ENCODE measurements around the gene EPHB1. TPM values are rescaled to one million over a fixed set of nuclear protein-coding genes. Genes with fewer than 3 reads are reported as not detected.

Gene EPHB1
- total and polyA plus RNA-seq, 12 donors: 0.07 to 3.4 (median 1.6) TPM

- 68 to 71% methylated on average over 2 of the region's 2 CpGs for WGBS, 2 donors
- Histone ChIP-seq H3K27ac (no peak overlapping the region), H3K36me3 (no peaks in the 10 kb centered on the region), H3K27me3 (no peaks in the 10 kb centered on the region), H3K4me3 (no peak overlapping the region), H3K4me1 (no peaks in the 10 kb centered on the region), H3K9me3 (no peaks in the 10 kb centered on the region)
- intact Hi-C loops (cut with DNase I): no loop called here
- DNase-seq: no peak
- ATAC-seq: no peak
- TF ChIP-seq CTCF (IDR thresholded peaks at IDR 0.05): no peak
These were observed 193.6 kb downstream of the EPHB1 start for GRCh38 chr3:134988666-134989065.

DNA sequence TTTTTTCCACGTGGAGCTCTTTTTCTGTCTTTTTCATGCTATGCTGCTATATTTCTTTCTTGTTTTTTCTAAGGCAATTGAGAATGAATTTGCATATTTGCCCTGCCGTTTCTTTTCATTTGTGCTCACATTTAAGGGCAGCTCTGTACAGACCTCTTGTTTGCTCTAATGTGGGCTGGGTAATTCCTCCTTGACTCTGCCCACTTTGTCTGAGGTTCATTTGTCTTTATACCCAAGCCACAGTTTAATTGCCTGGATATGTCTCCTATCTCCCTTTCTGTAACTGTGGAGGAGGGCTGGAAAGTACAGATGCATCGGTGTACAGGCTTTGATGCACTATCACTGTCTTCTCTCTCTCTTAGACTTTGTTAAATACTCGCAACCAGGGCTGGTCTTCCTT is 195.9 kb downstream of the EPHB1 start:
- H3K4me3 ChIP-seq: no peak overlapping the region
- 64 to 67% methylated on average over 4 of the region's 4 CpGs for WGBS, 2 donors
- no peaks in the 10 kb centered on the region for H3K27me3 ChIP-seq
- no peaks in the 10 kb centered on the region for H3K4me1 ChIP-seq
- ATAC-seq (no peak), DNase-seq (no peak)
- no peak overlapping the region for H3K27ac ChIP-seq
- no peaks in the 10 kb centered on the region for H3K9me3 ChIP-seq
- H3K36me3 ChIP-seq: no peaks in the 10 kb centered on the region
- intact Hi-C loops (cut with DNase I): no loop called here
- TF ChIP-seq CTCF (IDR thresholded peaks at IDR 0.05): no peak

DNA sequence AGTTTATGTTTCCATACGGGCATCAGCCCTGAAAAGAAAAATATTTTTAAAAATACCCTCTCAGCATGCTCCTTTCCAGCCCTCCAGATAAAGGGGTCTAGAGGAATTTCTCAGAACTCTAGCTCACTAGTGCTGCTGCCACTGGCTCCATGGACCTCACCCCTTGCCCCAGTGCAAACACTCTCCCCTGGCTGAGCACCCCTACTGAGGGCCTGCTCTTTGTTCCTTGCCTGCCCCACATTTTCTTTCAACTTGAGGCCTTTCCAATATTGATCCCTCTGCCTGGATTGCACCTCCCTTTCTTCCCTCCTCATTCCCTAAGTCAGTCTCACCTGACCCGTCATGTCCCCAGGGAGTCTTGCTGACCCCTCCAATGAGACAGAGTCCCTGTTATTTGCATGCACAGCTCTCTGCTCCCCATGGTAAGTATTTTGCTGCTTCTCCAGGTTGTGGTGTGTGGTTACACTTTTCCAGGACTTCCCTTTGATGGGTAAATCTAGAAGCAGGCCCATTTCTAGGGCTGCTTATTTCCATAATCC is 196.5 kb downstream of the EPHB1 start:
- Histone ChIP-seq H3K9me3 (no peaks in the 10 kb centered on the region), H3K27me3 (no peaks in the 10 kb centered on the region), H3K4me1 (no peaks in the 10 kb centered on the region), H3K27ac (no peak overlapping the region), H3K36me3 (no peaks in the 10 kb centered on the region), H3K4me3 (no peak overlapping the region)
- DNase-seq (no peak), ATAC-seq (no peak)
- intact Hi-C loops (cut with DNase I): no loop called here
- WGBS, 2 donors: 78 to 85% methylated on average over 2 of the region's 2 CpGs
- no peak for TF ChIP-seq CTCF (IDR thresholded peaks at IDR 0.05)

DNA sequence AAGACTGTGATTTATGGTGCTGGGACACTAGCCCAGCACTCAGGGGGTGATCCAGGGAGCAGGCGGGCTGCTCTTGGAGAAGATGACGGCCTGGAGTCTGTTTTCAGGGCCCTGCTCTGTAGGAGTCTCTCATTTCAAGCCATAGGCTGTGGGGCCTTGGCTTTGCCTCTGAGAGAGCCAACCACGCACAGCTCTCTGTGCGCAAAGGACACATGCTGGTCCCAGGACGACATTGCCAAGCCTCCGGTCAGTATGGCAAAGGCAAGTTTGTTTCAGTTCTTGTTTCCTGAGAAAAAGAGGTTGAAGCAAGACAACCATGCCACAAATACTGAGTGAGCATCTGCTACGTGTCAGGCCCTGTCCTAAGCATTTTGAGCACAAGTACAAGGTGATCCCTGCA is 197.1 kb downstream of the EPHB1 start:
- no peaks in the 10 kb centered on the region for H3K4me1 ChIP-seq
- WGBS, 2 donors: 89 to 91% methylated on average over 7 of the region's 7 CpGs
- intact Hi-C loops (cut with DNase I): no loop called here
- H3K36me3 ChIP-seq: no peaks in the 10 kb centered on the region
- no peak overlapping the region for H3K27ac ChIP-seq
- H3K9me3 ChIP-seq: no peaks in the 10 kb centered on the region
- no peak for TF ChIP-seq CTCF (IDR thresholded peaks at IDR 0.05)
- no peak for DNase-seq
- no peak for ATAC-seq
- no peak overlapping the region for H3K4me3 ChIP-seq
- no peaks in the 10 kb centered on the region for H3K27me3 ChIP-seq

All from heart right ventricle (tissue), 16 donors.